PC-3 (cell line): Measurements from ENCODE around the gene OPRL1. TPM values are rescaled to one million over a fixed set of nuclear protein-coding genes. Genes with fewer than 3 reads are reported as not detected.

Experiments used
- ATAC-seq: fragments of 200-7000 bp; cut with Tn5 transposase; 2 replicates; pipeline ENCODE4 v1.9.1; 2020; ENCODE audit warnings: mild to moderate bottlenecking, moderate library complexity
- BruUV-seq: library from RNA; stranded (reverse); fragments of 400-500 nt; replicated peaks from 2 replicates; lab custom pipeline; 2021; lab: Mats Ljungman, UMichigan
- CTCF ChIA-PET: fragments of 300-600 bp; sonication (Branson Sonifier 250); formaldehyde crosslinking; loops from one replicate; lab custom pipeline; 2022; ENCODE audit warnings: antibody characterized with exemption; lab: Charles Lee
- POLR2A ChIA-PET: fragments of 300-600 bp; sonication (Branson Sonifier 250); formaldehyde crosslinking; loops from one replicate; lab custom pipeline; 2022; ENCODE audit warnings: antibody characterized with exemption; ENCODE audit not compliant: unreplicated experiment; lab: Charles Lee
- DNase-seq: peaks from one replicate; pipeline ENCODE4 v3.0.0-alpha.2; 2015
- H2AFZ ChIP-seq: fragments of 300-600 bp; sonication (generic); 2 replicates; pipeline ENCODE4 v1.6.0; 2016; ENCODE audit warnings: antibody characterized with exemption, low read length
- H3F3A ChIP-seq: fragments of 300-600 bp; sonication (generic); one replicate; pipeline ENCODE4 v1.6.0; 2017; ENCODE audit warnings: antibody characterized with exemption, low read length, control low read depth, mild to moderate bottlenecking; ENCODE audit not compliant: unreplicated experiment
- H3K27ac ChIP-seq: fragments of 300-600 bp; sonication (generic); 2 replicates; pipeline ENCODE4 v1.5.1; 2016; ENCODE audit warnings: mild to moderate bottlenecking, low read length
- H3K27me3 ChIP-seq: fragments of 300-600 bp; sonication (generic); 2 replicates; pipeline ENCODE4 v1.6.1; 2016; ENCODE audit warnings: low read length, mixed read lengths
- H3K36me3 ChIP-seq: fragments of 300-600 bp; sonication (generic); 2 replicates; pipeline ENCODE4 v1.6.1; 2016; ENCODE audit warnings: low read depth, mixed run types, low read length, mixed read lengths
- H3K4me1 ChIP-seq: fragments of 300-600 bp; sonication (generic); 2 replicates; pipeline ENCODE4 v1.5.1; 2016; ENCODE audit warnings: low read length; ENCODE audit not compliant: insufficient read depth
- H3K4me2 ChIP-seq: fragments of 300-600 bp; sonication (generic); 2 replicates; pipeline ENCODE4 v1.6.0; 2016; ENCODE audit warnings: low read length
- H3K4me3 ChIP-seq: fragments of 300-600 bp; sonication (generic); 2 replicates; pipeline ENCODE4 v1.5.1; 2016; ENCODE audit warnings: mild to moderate bottlenecking, low read length, mixed read lengths
- H3K79me2 ChIP-seq: fragments of 300-600 bp; sonication (generic); 2 replicates; pipeline ENCODE4 v1.6.1; 2017; ENCODE audit warnings: low read length, mixed read lengths
- H3K9ac ChIP-seq: fragments of 300-600 bp; sonication (generic); 2 replicates; pipeline ENCODE4 v1.6.0; 2016; ENCODE audit warnings: mild to moderate bottlenecking, low read length
- H3K9me2 ChIP-seq: fragments of 300-600 bp; sonication (generic); replicated peaks from 2 replicates; pipeline ENCODE4 v1.6.1; 2016; ENCODE audit warnings: mixed run types, low read length, mixed read lengths
- H3K9me3 ChIP-seq: fragments of 300-600 bp; sonication (generic); 2 replicates; pipeline ENCODE4 v1.6.1; 2016; ENCODE audit warnings: low read length, mixed read lengths
- H4K20me1 ChIP-seq: fragments of 300-600 bp; sonication (generic); 2 replicates; pipeline ENCODE4 v1.6.1; 2016; ENCODE audit warnings: low read length, mixed read lengths
- CTCF ChIP-seq: fragments of 300-600 bp; sonication (generic); conservative IDR thresholded peaks from 2 replicates; pipeline ENCODE4 v1.5.1; 2017; ENCODE audit warnings: antibody characterized with exemption, low read depth, mild to moderate bottlenecking, low read length
- EZH2 ChIP-seq: fragments of 300-600 bp; sonication (generic); IDR thresholded peaks from one replicate; pipeline ENCODE4 v1.6.1; 2017; ENCODE audit warnings: antibody characterized with exemption, mild to moderate bottlenecking, low read length; ENCODE audit not compliant: unreplicated experiment
- EZH2phosphoT487 ChIP-seq: fragments of 300-600 bp; sonication (generic); IDR thresholded peaks from 2 replicates; pipeline ENCODE4 v1.6.1; 2018; ENCODE audit warnings: mild to moderate bottlenecking, antibody characterized with exemption, low read length, borderline replicate concordance
- intact Hi-C: fragments of 100-400 bp; cut with micrococcal nuclease; formaldehyde crosslinking; loops from 2 replicates; pipeline ENCODE4 v1.9.0; 2023
- total RNA-seq: library from RNA; depleted of rRNA; stranded (reverse); fragments of >200 nt; gene quantifications from 2 replicates; pipeline ENCODE4 v1.2.3, GENCODE V29; 2014

Gene OPRL1
- total RNA-seq, 1 experiment from 2014 or later = 5.6 TPM

GRCh38 chr20:64043768-64044167 is 36.1 kb upstream of the OPRL1 start:
- Histone ChIP-seq H3K36me3 (no peaks in the 10 kb centered on the region), H3K4me1 (peaks cover 25% of the 10 kb centered on the region), H3K4me2 (no peak overlapping the region), H3K79me2 (no peaks in the 10 kb centered on the region), H3F3A (peaks cover 5% of the 10 kb centered on the region), H3K9me2 (no peaks in the 10 kb centered on the region), H3K4me3 (no peak overlapping the region), H3K9ac (no peak overlapping the region), H3K27ac (no peak overlapping the region), H3K27me3 (no peaks in the 10 kb centered on the region), H4K20me1 (no peaks in the 10 kb centered on the region), H3K9me3 (no peaks in the 10 kb centered on the region), H2AFZ (no peak overlapping the region)
- ATAC-seq = no peak
- TF ChIP-seq EZH2phosphoT487 = no peak
- TF ChIP-seq EZH2 = no peak
- no peak for TF ChIP-seq CTCF
- BruUV-seq = no TSS peak
- intact Hi-C loops = no loop called here
- POLR2A ChIA-PET = no interaction called here
- no peak for DNase-seq
- CTCF ChIA-PET = interaction anchor here (0.7 kb wide), 1 partner anchor 10 kb away, joined by 3 read pairs; no protein-coding TSS in a partner anchor

GRCh38 chr20:64044484-64045247 is 35.2 kb upstream of the OPRL1 start:
- Histone ChIP-seq H3K9ac (no peak overlapping the region), H2AFZ (0 out of 2 replicates have a peak overlapping the region, but pooled peaks have one; percentile 9), H3K4me1 (peaks cover 26% of the 10 kb centered on the region), H3K27ac (peak overlapping the region; percentile 31), H3K36me3 (no peaks in the 10 kb centered on the region), H3K27me3 (no peaks in the 10 kb centered on the region), H3K4me3 (no peak overlapping the region), H3K9me3 (no peaks in the 10 kb centered on the region), H3K79me2 (no peaks in the 10 kb centered on the region), H3F3A (peaks cover 5% of the 10 kb centered on the region), H3K9me2 (no peaks in the 10 kb centered on the region), H3K4me2 (peak overlapping the region; percentile 35), H4K20me1 (no peaks in the 10 kb centered on the region)
- intact Hi-C loops = no loop called here
- DNase-seq (peak; percentile 83), ATAC-seq (peak; percentile 91)
- BruUV-seq = no TSS peak
- ChIA-PET POLR2A (no interaction called here), CTCF (interaction anchor here (0.5 to 0.7 kb wide), 2 partner anchors 9 to 172 kb away, joined by 3 read pairs; no protein-coding TSS in a partner anchor)
- TF ChIP-seq CTCF (no peak), EZH2phosphoT487 (no peak), EZH2 (no peak)
